A549 (cell line): ENCODE results near the gene HDAC5.

ENCODE experiments used
- CHD2 ChIP-seq: fragments of 150-350 bp; IDR thresholded peaks from 2 replicates; pipeline ENCODE4 v1.6.1; 2014; ENCODE audit warnings: low read length; ENCODE audit not compliant: partially characterized antibody
- CHD4 ChIP-seq: fragments of 200-600 bp; sonication (generic); IDR thresholded peaks from 2 replicates; pipeline ENCODE4 v1.6.1; 2016; ENCODE audit warnings: antibody characterized with exemption, mild to moderate bottlenecking, borderline replicate concordance
- GATA3 ChIP-seq: IDR thresholded peaks from 2 replicates; pipeline ENCODE4 v1.6.1; 2012; ENCODE audit warnings: borderline replicate concordance
- KDM1A ChIP-seq: fragments of 200-600 bp; sonication (generic); IDR thresholded peaks from 2 replicates; pipeline ENCODE4 v1.6.1; 2016; ENCODE audit warnings: low read depth, mild to moderate bottlenecking
- MAZ ChIP-seq: fragments of 150-350 bp; IDR thresholded peaks from 2 replicates; pipeline ENCODE4 v1.6.1; 2014; ENCODE audit warnings: antibody characterized with exemption, low read depth, low read length, borderline replicate concordance
- MYC ChIP-seq: IDR thresholded peaks from 2 replicates; pipeline ENCODE4 v1.6.1; 2012; ENCODE audit warnings: mild to moderate bottlenecking, inconsistent platforms, low read length, improper control_type of control experiment, borderline replicate concordance
- SREBF2 ChIP-seq: fragments of 450-650 bp; IDR thresholded peaks from 2 replicates; pipeline ENCODE4 v1.6.1; 2014; ENCODE audit warnings: mild to moderate bottlenecking, moderate library complexity

DNA sequence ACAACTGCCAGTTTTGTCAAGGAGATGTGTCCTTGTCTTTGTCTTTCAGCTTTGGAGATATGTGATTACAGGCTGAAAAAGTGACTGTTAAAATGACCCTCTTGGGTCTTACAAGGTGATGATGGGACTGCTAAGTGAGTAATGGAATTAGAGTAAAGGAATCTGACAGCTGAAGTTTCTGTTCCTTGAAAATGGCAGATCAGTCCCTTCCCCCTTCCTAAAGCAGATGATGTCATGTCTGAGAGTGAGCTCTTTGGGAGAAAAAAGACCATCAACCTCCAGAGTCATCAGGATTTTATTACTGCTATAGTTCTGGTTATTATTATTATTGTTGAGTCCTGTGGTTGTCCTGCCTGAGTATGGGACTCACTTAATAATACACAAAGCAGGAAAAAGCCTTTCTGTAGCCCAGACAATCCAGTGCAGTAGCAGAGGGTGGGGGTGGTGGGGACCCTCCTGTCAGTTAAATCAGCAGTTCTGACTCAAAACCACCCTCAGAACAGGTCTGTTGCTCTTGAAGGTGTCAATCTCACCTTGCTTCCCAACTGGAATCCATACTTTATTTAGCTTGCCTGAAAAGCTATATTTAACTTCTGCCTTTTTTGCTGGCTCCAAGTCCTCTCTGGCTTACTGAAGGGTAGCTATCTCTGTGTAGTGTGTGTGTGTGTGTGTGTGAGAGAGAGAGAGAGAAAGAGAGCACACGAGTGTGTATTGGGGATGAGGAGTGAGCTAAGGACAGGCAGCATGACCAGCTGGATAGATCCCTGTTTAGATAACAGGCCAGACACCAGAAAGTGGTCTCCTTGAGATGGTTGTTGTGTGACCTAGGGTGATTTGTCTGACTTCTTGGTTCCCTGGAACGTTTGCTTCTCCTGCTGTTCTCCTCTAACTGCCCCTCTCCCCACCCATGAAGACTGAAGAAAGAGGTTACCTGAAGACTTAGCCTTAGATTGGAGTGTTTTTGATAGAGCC lies 23.2 kb upstream of the HDAC5 start:
- TF ChIP-seq MAZ (no peak), GATA3 (no peak), CHD2 (no peak), SREBF2 (no peak), CHD4 (no peak), MYC (no peak), KDM1A (no peak)
